ENCODE results near the gene NUDT16L1. TPM values are rescaled to one million over a fixed set of nuclear protein-coding genes. Genes with fewer than 3 reads are reported as not detected.

NUDT16L1 gene
- total and polyA plus RNA-seq, 2 of the 8 experiments (the other 6 are each of a cell fraction or from before 2014, with no cell fraction given), result 34.8 to 77.3 TPM

DNA sequence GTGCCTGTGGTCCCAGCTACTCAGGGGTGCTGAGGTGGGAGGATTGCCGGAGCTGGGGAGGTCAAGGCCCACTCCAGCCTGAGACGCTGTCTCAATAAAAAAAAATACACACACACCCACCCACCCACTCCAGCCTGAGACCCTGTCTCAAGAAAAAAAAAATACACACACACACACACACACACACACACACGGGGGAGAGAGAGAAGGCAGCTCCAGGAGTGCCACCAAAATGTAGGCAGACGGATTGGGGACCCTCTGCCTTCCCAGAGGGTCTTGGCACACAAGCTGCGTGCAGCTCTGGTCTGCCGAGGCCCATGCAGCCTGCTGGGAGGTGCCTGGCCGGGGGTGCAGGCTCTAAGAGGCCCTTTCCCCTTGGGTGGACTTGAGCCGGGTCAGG, 5.9 kb upstream of the NUDT16L1 start:
- H2BK120ac ChIP-seq (replicated peaks; ENCODE audit: low read depth, low read length), result no peak overlapping the region
- CTCF ChIA-PET (ENCODE audit: partially characterized antibody), result interaction anchor here (0.8 to 1.9 kb wide), 4 partner anchors 9 to 235 kb away, joined by 3 to 8 read pairs (median 4); no protein-coding TSS in a partner anchor

More for the DNA sequence above, 5.9 kb upstream of the NUDT16L1 start:
- Histone ChIP-seq H2BK5ac (ENCODE audit: low read depth, low read length) (no peak overlapping the region), H3K79me1 (ENCODE audit: low read depth, low read length) (no peaks in the 10 kb centered on the region), H2BK12ac (ENCODE audit: low read depth, low read length) (no peak overlapping the region), H2BK15ac (ENCODE audit: low read length) (no peak overlapping the region), H4K91ac (replicated peaks; ENCODE audit: insufficient read length, low read length) (no peak overlapping the region), H2AK5ac (ENCODE audit: low read depth, low read length) (no peak overlapping the region), H3K23me2 (ENCODE audit: low read depth, low read length) (no peaks in the 10 kb centered on the region), H3K18ac (ENCODE audit: extremely low read depth, low read length) (no peak overlapping the region), H3K23ac (ENCODE audit: insufficient read length) (no peak overlapping the region), H3K9me3 (ENCODE audit: insufficient read depth in 2 of 2, low read depth in 1 of 2, low read length in 1 of 2) (no peaks in the 10 kb centered on the region), H3K27ac (ENCODE audit: low read depth, low read length) (no peak overlapping the region), H3K79me2 (ENCODE audit: control insufficient read depth in 1 of 2, insufficient read depth in 2 of 2, low read length in 2 of 2) (no peaks in the 10 kb centered on the region), H3K4me2 (ENCODE audit: insufficient read depth in 1 of 2, low read depth in 2 of 2, low read length in 2 of 2) (no peak overlapping the region), H4K20me1 (replicated peaks in 1 of 2; ENCODE audit: control insufficient read depth in 1 of 2, insufficient read depth in 2 of 2, low read length in 2 of 2) (peaks cover 0 to 5% of the 10 kb centered on the region in 2 experiments), H3K9ac (replicated peaks in 1 of 4; ENCODE audit: extremely low read depth in 1 of 4, low read depth in 3 of 4, low read length in 3 of 4) (no peak overlapping the region), H3K36me3 (ENCODE audit: control insufficient read depth in 2 of 4, insufficient read depth in 4 of 4, low read length in 3 of 4) (peaks cover 2 to 10% (median 5%) of the 10 kb centered on the region in 4 experiments; a peak in 5 of 8 replicates), H3K4me1 (replicated peaks in 1 of 4; ENCODE audit: control insufficient read depth in 3 of 4, insufficient read depth in 4 of 4, low read length in 3 of 4) (peaks cover 0 to under 1% (median 0%) of the 10 kb centered on the region in 4 experiments; a peak in 1 of 7 replicates), H3K14ac (ENCODE audit: insufficient read length) (no peak overlapping the region), H2BK20ac (ENCODE audit: low read length) (no peak overlapping the region), H2AFZ (ENCODE audit: low read length) (no peak overlapping the region), H3K27me3 (replicated peaks in 1 of 4; ENCODE audit: control insufficient read depth in 3 of 4, extremely low read depth in 1 of 4, insufficient read depth in 3 of 4, low read length in 3 of 4) (no peaks in the 10 kb centered on the region), H3K56ac (replicated peaks; ENCODE audit: insufficient read length, low read depth, low read length) (no peak overlapping the region), H4K8ac (ENCODE audit: extremely low read depth, insufficient read depth, low read length) (peak overlapping the region; percentile 47; the same call in 1 of the 2 replicates), H3K4ac (replicated peaks; ENCODE audit: insufficient read length, low read depth, low read length) (no peak overlapping the region), H4K5ac (ENCODE audit: insufficient read length, low read depth, low read length) (no peak overlapping the region), H3K4me3 (ENCODE audit: extremely low read depth in 1 of 4, insufficient read depth in 2 of 4, low read depth in 3 of 4, low read length in 4 of 4) (no peak overlapping the region)
- WGBS, 2 experiments (ENCODE audit: extremely low coverage in 1 of 2, insufficient coverage in 1 of 2, insufficient read length in 1 of 2, insufficient replicate concordance in 2 of 2, low coverage in 1 of 2, low lambda C conversion rate in 2 of 2, missing lambda C conversion rate in 1 of 2), result 90% methylated on average over 8 of the region's 8 CpGs; no CpG with 5 or more reads in 1 of the 2 experiments
- TF ChIP-seq SRF (IDR thresholded peaks at IDR 0.05; ENCODE audit: low read depth, low read length) (no peak), CBX5 (IDR thresholded peaks at IDR 0.05; ENCODE audit: low read depth, low read length) (no peak), SP1 (IDR thresholded peaks at IDR 0.05; ENCODE audit: low read depth, low read length) (no peak), POLR2AphosphoS5 (IDR thresholded peaks at IDR 0.05; ENCODE audit: low read depth, low read length) (no peak), EP300 (IDR thresholded peaks at IDR 0.05; ENCODE audit: borderline replicate concordance in 1 of 2, low read depth in 2 of 2, low read length in 2 of 2) (no peak), JUN (IDR thresholded peaks at IDR 0.05; ENCODE audit: low read depth, low read length) (no peak), CEBPB (IDR thresholded peaks at IDR 0.05; ENCODE audit: low read depth, low read length) (no peak), CHD2 (IDR thresholded peaks at IDR 0.05; ENCODE audit: low read length) (no peak), CREB1 (IDR thresholded peaks at IDR 0.05) (no peak), RBBP5 (IDR thresholded peaks at IDR 0.05; ENCODE audit: borderline replicate concordance, low read depth, low read length) (no peak), ZNF274 (IDR thresholded peaks at IDR 0.05; ENCODE audit: borderline replicate concordance, extremely low read depth, low read length) (no peak), TBP (IDR thresholded peaks at IDR 0.05; ENCODE audit: low read depth, low read length) (no peak), ASH2L (IDR thresholded peaks at IDR 0.05; ENCODE audit: low read length) (no peak), KDM4A (IDR thresholded peaks at IDR 0.05; ENCODE audit: low read depth, low read length, severe bottlenecking) (no peak), MAFK (IDR thresholded peaks at IDR 0.05; ENCODE audit: low read depth, low read length) (no peak)
- DNase-seq (ENCODE audit: low read depth in 1 of 2, low spot score in 2 of 2) (no peak), FAIRE-seq (no peak)
- POLR2A ChIA-PET (ENCODE audit: partially characterized antibody), result no interaction called here

Measured in H1 (cell line).